ENCODE results near the gene GLRA1. TPM values are rescaled to one million over a fixed set of nuclear protein-coding genes. Genes with fewer than 3 reads are reported as not detected.
"Not testable (repeated sequence)": the region's sequence is repeated elsewhere in the genome, so short reads cannot be mapped to it uniquely, and the experiment has no call there.

GLRA1 gene
- total RNA-seq, 1 donor from 2014 or later: not detected

DNA sequence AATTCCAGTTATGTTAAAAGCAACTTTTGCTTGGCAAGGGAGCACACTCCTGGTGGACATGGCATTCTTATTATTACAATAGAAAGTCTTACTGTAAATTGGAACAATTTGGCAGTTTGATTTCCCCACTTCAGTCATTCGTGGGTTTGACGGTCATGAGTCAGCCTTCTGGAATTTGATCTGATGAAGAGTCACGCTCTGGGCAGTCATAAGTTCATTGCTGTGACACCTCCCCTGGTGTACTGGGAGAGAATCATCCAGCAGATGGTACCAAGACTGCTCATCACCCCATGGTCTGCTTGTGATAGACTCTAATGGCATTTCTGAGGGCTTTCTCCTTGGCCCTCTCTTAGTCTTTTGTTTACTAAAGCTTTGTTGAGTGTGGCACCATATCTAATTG lies 53.8 kb downstream of the GLRA1 start:
- H3K27me3 ChIP-seq (ENCODE audit: control insufficient read depth in 3 of 3, insufficient read depth in 3 of 3, low read length in 3 of 3): no peaks in the 10 kb centered on the region
- H3K27ac ChIP-seq (ENCODE audit: low read depth, low read length): no peak overlapping the region
- no peak overlapping the region for H3K4me3 ChIP-seq (ENCODE audit: low read length in 3 of 3)
- H3K36me3 ChIP-seq (ENCODE audit: control insufficient read depth in 3 of 3, insufficient read depth in 3 of 3, low read length in 3 of 3): no peaks in the 10 kb centered on the region
- no peak overlapping the region for H3K9ac ChIP-seq (ENCODE audit: low read depth in 1 of 3, low read length in 3 of 3)
- H3K4me1 ChIP-seq (ENCODE audit: control insufficient read depth in 3 of 3, insufficient read depth in 3 of 3, low read length in 3 of 3): no peaks in the 10 kb centered on the region
- no peaks in the 10 kb centered on the region for H3K9me3 ChIP-seq (ENCODE audit: control insufficient read depth in 3 of 3, low read length in 3 of 3)

DNA sequence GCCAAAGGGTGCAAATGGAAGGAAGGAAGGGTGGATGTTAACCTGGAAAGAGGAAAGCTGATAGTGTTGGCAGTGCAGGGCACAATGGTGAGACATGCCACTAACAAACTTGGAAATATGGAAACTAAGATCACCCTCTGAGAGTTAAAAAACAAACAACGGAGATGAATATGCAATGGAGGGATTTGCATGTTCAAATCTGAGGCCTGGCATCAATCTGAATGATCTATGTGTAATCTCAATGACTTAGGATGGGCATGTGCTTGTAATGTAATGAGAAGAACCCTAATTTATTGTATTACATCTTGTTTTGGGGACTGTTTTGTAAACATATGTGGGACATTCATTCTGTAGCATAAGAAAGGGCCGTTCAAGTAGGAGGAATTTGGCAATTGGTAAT lies 54.4 kb downstream of the GLRA1 start:
- Histone ChIP-seq H3K27me3 (ENCODE audit: control insufficient read depth in 3 of 3, insufficient read depth in 3 of 3, low read length in 3 of 3) (no peaks in the 10 kb centered on the region), H3K27ac (ENCODE audit: low read depth, low read length) (no peak overlapping the region), H3K36me3 (ENCODE audit: control insufficient read depth in 3 of 3, insufficient read depth in 3 of 3, low read length in 3 of 3) (no peaks in the 10 kb centered on the region), H3K9me3 (ENCODE audit: control insufficient read depth in 3 of 3, low read length in 3 of 3) (no peaks in the 10 kb centered on the region), H3K4me3 (ENCODE audit: low read length in 3 of 3) (no peak overlapping the region), H3K4me1 (ENCODE audit: control insufficient read depth in 3 of 3, insufficient read depth in 3 of 3, low read length in 3 of 3) (no peaks in the 10 kb centered on the region), H3K9ac (ENCODE audit: low read depth in 1 of 3, low read length in 3 of 3) (no peak overlapping the region)

DNA sequence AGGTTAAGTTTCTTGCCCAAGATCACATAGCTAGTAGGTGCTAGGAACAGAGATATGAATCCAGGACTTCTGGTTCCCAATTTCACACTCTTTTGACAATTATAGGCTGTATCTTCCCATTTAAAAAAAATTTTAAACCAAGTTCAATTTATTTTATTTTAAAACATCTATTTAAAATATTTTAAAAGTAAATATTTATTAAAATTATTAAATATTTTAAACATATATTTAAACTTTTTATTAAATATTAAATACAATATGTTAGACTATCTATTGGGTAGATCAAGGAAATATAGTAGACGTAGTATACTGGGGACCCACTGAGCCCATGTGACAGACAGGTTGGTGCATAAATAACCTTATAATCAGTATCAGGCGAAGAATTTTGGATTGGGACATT lies 54.8 kb downstream of the GLRA1 start:
- H3K27ac ChIP-seq (ENCODE audit: low read depth, low read length): no peak overlapping the region
- no peak overlapping the region for H3K4me3 ChIP-seq (ENCODE audit: low read length in 3 of 3)
- H3K27me3 ChIP-seq (ENCODE audit: control insufficient read depth in 3 of 3, insufficient read depth in 3 of 3, low read length in 3 of 3): no peaks in the 10 kb centered on the region
- no peaks in the 10 kb centered on the region for H3K4me1 ChIP-seq (ENCODE audit: control insufficient read depth in 3 of 3, insufficient read depth in 3 of 3, low read length in 3 of 3)
- no peaks in the 10 kb centered on the region for H3K36me3 ChIP-seq (ENCODE audit: control insufficient read depth in 3 of 3, insufficient read depth in 3 of 3, low read length in 3 of 3)
- H3K9me3 ChIP-seq (ENCODE audit: control insufficient read depth in 3 of 3, low read length in 3 of 3): no peaks in the 10 kb centered on the region
- no peak overlapping the region for H3K9ac ChIP-seq (ENCODE audit: low read depth in 1 of 3, low read length in 3 of 3)

DNA sequence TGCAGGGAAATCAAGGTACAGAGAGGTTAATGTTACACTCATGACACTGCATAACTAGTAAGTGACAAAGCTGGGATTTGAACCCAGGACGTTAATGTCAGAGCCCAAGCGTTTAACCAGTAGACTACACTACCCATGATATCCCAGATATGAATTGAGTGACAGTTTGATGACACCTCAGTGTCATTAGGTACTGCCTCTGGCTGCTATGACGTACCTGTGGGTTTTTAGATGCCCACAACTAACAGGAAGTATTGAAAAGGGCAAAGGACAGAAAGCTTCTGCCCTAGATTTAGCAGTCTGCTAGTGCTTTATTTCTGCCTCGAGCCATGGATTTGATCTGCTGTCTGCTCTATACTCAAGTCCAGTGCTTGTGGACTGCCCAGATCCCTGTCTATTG lies 56.2 kb downstream of the GLRA1 start:
- Histone ChIP-seq H3K9ac (ENCODE audit: low read depth in 1 of 3, low read length in 3 of 3) (no peak overlapping the region), H3K36me3 (ENCODE audit: control insufficient read depth in 3 of 3, insufficient read depth in 3 of 3, low read length in 3 of 3) (no peaks in the 10 kb centered on the region), H3K27me3 (ENCODE audit: control insufficient read depth in 3 of 3, insufficient read depth in 3 of 3, low read length in 3 of 3) (no peaks in the 10 kb centered on the region), H3K4me1 (ENCODE audit: control insufficient read depth in 3 of 3, insufficient read depth in 3 of 3, low read length in 3 of 3) (no peaks in the 10 kb centered on the region), H3K9me3 (ENCODE audit: control insufficient read depth in 3 of 3, low read length in 3 of 3) (no peaks in the 10 kb centered on the region), H3K27ac (ENCODE audit: low read depth, low read length) (no peak overlapping the region), H3K4me3 (ENCODE audit: low read length in 3 of 3) (no peak overlapping the region)

DNA sequence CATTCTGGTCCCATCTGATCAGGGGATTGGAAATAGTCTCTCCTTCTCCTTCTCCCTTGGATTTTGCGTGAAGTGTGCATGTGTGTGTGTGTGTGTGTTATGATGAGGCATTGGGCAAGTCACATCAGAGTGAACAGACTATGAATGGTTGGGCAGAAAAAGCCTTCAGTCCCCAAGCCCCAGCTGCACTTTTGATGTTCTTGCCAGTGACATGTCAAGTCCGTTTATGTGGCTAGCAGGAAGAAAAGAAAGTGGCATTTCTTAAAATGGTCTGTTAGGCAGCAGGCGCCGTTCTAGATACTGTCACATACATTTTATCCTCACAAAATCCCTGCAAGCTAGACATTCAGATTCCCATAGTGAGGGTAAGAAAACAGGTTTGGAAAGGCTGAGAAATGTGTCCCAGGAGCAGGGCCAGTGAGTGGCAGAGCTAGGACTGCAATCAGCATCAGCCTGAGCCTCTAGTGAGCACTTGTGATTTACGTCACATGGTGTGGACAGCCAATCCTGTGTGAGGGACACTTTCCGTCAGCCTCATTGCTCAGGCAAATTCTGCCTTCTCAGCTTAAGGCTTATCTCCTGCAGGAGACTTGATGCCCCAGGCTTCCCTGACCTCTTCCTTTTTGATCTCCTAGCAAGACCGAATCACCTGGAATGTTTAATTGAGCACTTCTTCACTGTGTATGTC lies 60.4 kb downstream of the GLRA1 start:
- H3K27me3 ChIP-seq (ENCODE audit: control insufficient read depth in 3 of 3, insufficient read depth in 3 of 3, low read length in 3 of 3): no peaks in the 10 kb centered on the region
- H3K4me3 ChIP-seq (ENCODE audit: low read length in 3 of 3): no peak overlapping the region
- no peaks in the 10 kb centered on the region for H3K9me3 ChIP-seq (ENCODE audit: control insufficient read depth in 3 of 3, low read length in 3 of 3)
- H3K27ac ChIP-seq (ENCODE audit: low read depth, low read length): no peak overlapping the region
- no peak overlapping the region for H3K9ac ChIP-seq (ENCODE audit: low read depth in 1 of 3, low read length in 3 of 3)
- H3K36me3 ChIP-seq (ENCODE audit: control insufficient read depth in 3 of 3, insufficient read depth in 3 of 3, low read length in 3 of 3): no peaks in the 10 kb centered on the region
- no peaks in the 10 kb centered on the region for H3K4me1 ChIP-seq (ENCODE audit: control insufficient read depth in 3 of 3, insufficient read depth in 3 of 3, low read length in 3 of 3)

DNA sequence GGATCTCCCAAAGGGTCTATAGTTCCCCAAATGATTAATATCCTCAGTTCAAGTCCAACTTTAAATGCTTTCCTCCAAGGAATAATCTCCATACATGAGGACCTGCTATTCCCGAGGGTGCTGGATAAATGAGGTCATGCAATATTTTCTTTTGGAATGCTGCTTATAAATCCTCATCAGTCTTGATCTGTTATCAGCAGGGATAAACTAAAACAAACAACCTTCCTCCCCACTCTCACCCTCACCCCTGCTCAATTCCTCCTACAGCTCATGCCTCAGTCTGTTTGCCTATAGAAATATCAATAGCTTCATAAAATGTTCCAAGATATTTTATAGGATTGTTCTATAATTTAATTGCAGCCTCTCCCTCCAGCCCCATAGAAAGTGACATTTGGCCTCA lies 61.1 kb downstream of the GLRA1 start:
- no peaks in the 10 kb centered on the region for H3K27me3 ChIP-seq (ENCODE audit: control insufficient read depth in 3 of 3, insufficient read depth in 3 of 3, low read length in 3 of 3)

DNA sequence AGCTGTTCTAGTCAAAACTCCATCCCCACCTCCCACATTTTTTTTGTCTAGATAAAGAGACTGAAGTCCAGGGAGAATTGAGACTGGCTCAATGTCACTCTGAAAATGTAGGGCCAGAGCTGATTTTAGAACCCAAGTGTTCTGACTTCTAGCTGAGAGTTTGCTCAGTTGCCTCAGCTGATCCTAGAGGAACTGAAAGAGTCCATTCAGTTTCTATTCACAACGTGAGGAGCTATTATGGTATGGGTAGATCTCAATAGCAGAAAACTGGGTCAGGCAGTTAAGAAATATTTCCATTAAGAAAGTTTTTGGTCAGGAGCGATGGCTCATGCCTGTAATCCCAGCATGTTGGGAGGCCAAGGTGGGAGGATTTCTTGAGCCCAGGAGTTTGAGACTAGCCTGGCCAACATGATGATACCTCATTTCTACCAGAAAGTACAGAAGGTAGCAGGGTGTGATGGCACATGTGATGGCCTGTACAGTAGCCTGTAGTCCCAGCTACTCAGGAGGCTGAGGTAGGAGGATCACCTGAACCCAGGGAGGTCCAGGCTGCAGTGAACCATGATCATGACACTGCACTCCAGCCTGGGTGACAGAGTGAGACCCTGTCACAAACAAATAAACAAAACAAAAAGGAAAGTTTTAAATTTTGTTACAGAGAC lies 61.7 kb downstream of the GLRA1 start:
- Histone ChIP-seq H3K36me3 (ENCODE audit: control insufficient read depth in 3 of 3, insufficient read depth in 3 of 3, low read length in 3 of 3) (no peaks in the 10 kb centered on the region), H3K9me3 (ENCODE audit: control insufficient read depth in 3 of 3, low read length in 3 of 3) (no peaks in the 10 kb centered on the region), H3K27ac (ENCODE audit: low read depth, low read length) (no peak overlapping the region), H3K4me1 (ENCODE audit: control insufficient read depth in 3 of 3, insufficient read depth in 3 of 3, low read length in 3 of 3) (no peaks in the 10 kb centered on the region), H3K27me3 (ENCODE audit: control insufficient read depth in 3 of 3, insufficient read depth in 3 of 3, low read length in 3 of 3) (no peaks in the 10 kb centered on the region), H3K9ac (ENCODE audit: low read depth in 1 of 3, low read length in 3 of 3) (no peak overlapping the region), H3K4me3 (ENCODE audit: low read length in 3 of 3) (no peak overlapping the region)

More for the DNA sequence above, 61.1 kb downstream of the GLRA1 start:
- no peak overlapping the region for H3K4me3 ChIP-seq (ENCODE audit: low read length in 3 of 3)
- H3K9me3 ChIP-seq (ENCODE audit: control insufficient read depth in 3 of 3, low read length in 3 of 3): no peaks in the 10 kb centered on the region
- H3K27ac ChIP-seq (ENCODE audit: low read depth, low read length): no peak overlapping the region
- H3K9ac ChIP-seq (ENCODE audit: low read depth in 1 of 3, low read length in 3 of 3): no peak overlapping the region
- no peaks in the 10 kb centered on the region for H3K4me1 ChIP-seq (ENCODE audit: control insufficient read depth in 3 of 3, insufficient read depth in 3 of 3, low read length in 3 of 3)
- H3K36me3 ChIP-seq (ENCODE audit: control insufficient read depth in 3 of 3, insufficient read depth in 3 of 3, low read length in 3 of 3): no peaks in the 10 kb centered on the region

DNA sequence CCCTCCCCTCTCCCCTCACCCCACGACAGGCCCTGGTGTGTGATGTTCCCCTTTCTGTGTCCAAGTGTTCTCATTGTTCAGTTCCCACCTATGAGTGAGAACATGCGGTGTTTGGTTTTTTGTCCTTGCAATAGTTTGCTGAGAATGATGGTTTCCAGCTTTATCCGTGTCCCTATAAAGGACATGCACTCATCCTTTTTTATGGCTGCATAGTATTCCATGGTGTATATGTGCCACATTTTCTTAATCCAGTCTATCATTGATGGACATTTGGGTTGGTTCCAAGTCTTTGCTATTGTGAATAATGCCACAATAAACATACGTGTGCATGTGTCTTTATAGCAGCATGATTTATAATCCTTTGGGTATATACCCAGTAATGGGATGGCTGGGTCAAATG lies 63.8 kb downstream of the GLRA1 start:
- H3K36me3 ChIP-seq (ENCODE audit: control insufficient read depth in 3 of 3, insufficient read depth in 3 of 3, low read length in 3 of 3); H3K27me3 ChIP-seq (ENCODE audit: control insufficient read depth in 3 of 3, insufficient read depth in 3 of 3, low read length in 3 of 3); H3K9ac ChIP-seq (ENCODE audit: low read depth in 1 of 3, low read length in 3 of 3); H3K27ac ChIP-seq (ENCODE audit: low read depth, low read length); H3K9me3 ChIP-seq (ENCODE audit: control insufficient read depth in 3 of 3, low read length in 3 of 3); H3K4me1 ChIP-seq (ENCODE audit: control insufficient read depth in 3 of 3, insufficient read depth in 3 of 3, low read length in 3 of 3); H3K4me3 ChIP-seq (ENCODE audit: low read length in 3 of 3): not testable (repeated sequence)

DNA sequence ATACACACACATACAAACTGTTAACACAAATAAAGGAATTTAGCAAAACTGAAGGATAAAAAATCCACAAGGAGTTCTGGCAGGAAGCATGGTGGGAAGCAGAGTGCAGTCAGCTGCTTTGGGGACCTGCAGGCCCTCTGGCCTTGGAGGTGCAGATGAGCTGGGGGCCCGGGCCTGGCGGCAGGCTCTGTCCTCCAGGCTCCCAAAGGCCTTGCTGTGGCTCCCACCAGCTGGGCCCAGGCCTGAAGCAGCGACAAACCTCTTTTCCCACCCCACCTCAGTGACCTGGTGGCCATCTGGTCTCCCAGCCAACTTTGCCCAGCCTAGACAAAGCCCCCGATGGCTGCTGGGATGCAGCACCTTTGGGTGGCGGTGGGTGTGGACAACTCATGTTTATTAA lies 67.8 kb downstream of the GLRA1 start:
- Histone ChIP-seq H3K4me1 (ENCODE audit: control insufficient read depth in 3 of 3, insufficient read depth in 3 of 3, low read length in 3 of 3) (no peaks in the 10 kb centered on the region), H3K9me3 (ENCODE audit: control insufficient read depth in 3 of 3, low read length in 3 of 3) (no peaks in the 10 kb centered on the region), H3K9ac (ENCODE audit: low read depth in 1 of 3, low read length in 3 of 3) (no peak overlapping the region), H3K27me3 (ENCODE audit: control insufficient read depth in 3 of 3, insufficient read depth in 3 of 3, low read length in 3 of 3) (no peaks in the 10 kb centered on the region), H3K27ac (ENCODE audit: low read depth, low read length) (no peak overlapping the region), H3K4me3 (ENCODE audit: low read length in 3 of 3) (no peak overlapping the region), H3K36me3 (ENCODE audit: control insufficient read depth in 3 of 3, insufficient read depth in 3 of 3, low read length in 3 of 3) (no peaks in the 10 kb centered on the region)

DNA sequence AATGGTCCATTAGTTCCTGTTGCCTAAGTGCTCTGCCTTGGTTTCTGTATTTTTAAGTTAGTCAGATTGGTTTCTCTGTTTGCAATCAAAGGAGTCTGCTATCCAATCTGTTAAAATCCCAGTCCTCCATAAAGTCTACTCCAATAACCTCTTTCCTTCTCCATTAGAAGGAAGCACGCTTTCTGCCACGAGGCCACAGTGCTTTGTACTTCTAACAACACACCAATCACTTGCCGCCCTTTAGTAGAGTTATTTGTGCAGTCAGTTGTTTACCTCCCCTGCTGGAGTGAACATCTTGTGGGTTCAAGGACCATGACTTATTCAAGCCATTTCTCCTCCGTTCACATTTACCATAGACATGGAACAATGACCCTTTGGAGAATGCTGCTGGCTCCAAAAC lies 69.0 kb downstream of the GLRA1 start:
- Histone ChIP-seq H3K9me3 (ENCODE audit: control insufficient read depth in 3 of 3, low read length in 3 of 3) (no peaks in the 10 kb centered on the region), H3K27me3 (ENCODE audit: control insufficient read depth in 3 of 3, insufficient read depth in 3 of 3, low read length in 3 of 3) (no peaks in the 10 kb centered on the region), H3K9ac (ENCODE audit: low read depth in 1 of 3, low read length in 3 of 3) (no peak overlapping the region), H3K4me3 (ENCODE audit: low read length in 3 of 3) (no peak overlapping the region), H3K36me3 (ENCODE audit: control insufficient read depth in 3 of 3, insufficient read depth in 3 of 3, low read length in 3 of 3) (no peaks in the 10 kb centered on the region), H3K27ac (ENCODE audit: low read depth, low read length) (no peak overlapping the region), H3K4me1 (ENCODE audit: control insufficient read depth in 3 of 3, insufficient read depth in 3 of 3, low read length in 3 of 3) (no peaks in the 10 kb centered on the region)

Measured in skeletal muscle tissue (tissue), 4 donors.